Spleen (tissue), 11 donors: ENCODE results near the gene PTPRK. TPM values are rescaled to one million over a fixed set of nuclear protein-coding genes. Genes with fewer than 3 reads are reported as not detected.

Experiments used
- DNase-seq: peaks from one replicate; pipeline ENCODE4 v3.0.0-alpha.2; 2020
- H3K27ac ChIP-seq, 8 donors: fragments of 200-600 bp; sonication (generic) in 7 of 8; 1 replicate in 4 of 8; 2 replicates in 4 of 8; pipeline versions ENCODE4 v1.5.0 to v1.8.0; 2016 to 2021; ENCODE audit warnings: inconsistent platforms in 4 of 8, mild to moderate bottlenecking in 4 of 8, moderate library complexity in 1 of 8
- H3K27me3 ChIP-seq, 7 donors: fragments of 200-600 bp; sonication (generic) in 6 of 7; replicated peaks in 1 of 7; 1 replicate in 4 of 7; 2 replicates in 3 of 7; pipeline versions ENCODE4 v1.5.0 to v1.8.0; 2016 to 2021; ENCODE audit warnings: inconsistent platforms in 3 of 7, mild to moderate bottlenecking in 1 of 7
- H3K36me3 ChIP-seq, 6 donors: fragments of 200-600 bp; sonication (generic) in 5 of 6; 1 replicate in 4 of 6; 2 replicates in 2 of 6; pipeline versions ENCODE4 v1.5.0 to v1.8.0; 2016 to 2021; ENCODE audit warnings: inconsistent platforms in 2 of 6
- H3K4me1 ChIP-seq, 6 donors: fragments of 200-600 bp; sonication (generic) in 5 of 6; 1 replicate in 3 of 6; 2 replicates in 3 of 6; pipeline versions ENCODE4 v1.5.0 to v1.8.0; 2016 to 2021; ENCODE audit warnings: inconsistent platforms in 3 of 6
- H3K4me3 ChIP-seq, 8 donors: fragments of 200-600 bp; sonication (generic) in 7 of 8; 1 replicate in 4 of 8; 2 replicates in 4 of 8; pipeline versions ENCODE4 v1.5.0 to v1.8.0; 2016 to 2021; ENCODE audit warnings: inconsistent platforms in 4 of 8, mild to moderate bottlenecking in 4 of 8, moderate library complexity in 2 of 8
- H3K9me3 ChIP-seq, 8 donors: fragments of 200-600 bp; sonication (generic) in 7 of 8; 1 replicate in 4 of 8; 2 replicates in 4 of 8; pipeline versions ENCODE4 v1.5.0 to v1.8.0; 2016 to 2021; ENCODE audit warnings: inconsistent platforms in 4 of 8
- CTCF ChIP-seq, 11 experiments: fragments of 200-600 bp in 7 of 11; fragments of 450-650 bp in 4 of 11; sonication (generic) in 4 of 11; IDR thresholded peaks in 8 of 11; conservative IDR thresholded peaks in 3 of 11; 1 replicate in 7 of 11; 2 replicates in 4 of 11; pipeline versions ENCODE4 v1.4.0 to v1.8.0; 2016 to 2021; ENCODE audit warnings: antibody characterized with exemption in 11 of 11, inconsistent platforms in 4 of 11, mild to moderate bottlenecking in 1 of 11
- POLR2A ChIP-seq, 3 donors: fragments of 450-650 bp; IDR thresholded peaks; one replicate each; pipeline ENCODE4 v1.5.1; 2017; ENCODE audit warnings: antibody characterized with exemption in 3 of 3, mild to moderate bottlenecking in 1 of 3
- POLR2AphosphoS5 ChIP-seq, 3 donors: sonication (generic); formaldehyde crosslinking; IDR thresholded peaks; one replicate each; pipeline ENCODE4 v1.5.1; 2017; ENCODE audit warnings: antibody characterized with exemption in 3 of 3
- WGBS, 5 donors: extraction: QIAGEN DNeasy Blood & Tissue Kit in 3 of 5; methylation state at CpG; one replicate each; pipeline versions ENCODE4 v1.1.5 to v1.1.7; 2013 to 2018; 5-methylcytosine and 5-hydroxymethylcytosine counted together
- intact Hi-C: fragments of 100-400 bp; cut with DNase I; formaldehyde crosslinking; loops from one replicate; pipeline ENCODE4 v1.15.0; 2023; ENCODE audit warnings: low total_unique reads
- polyA plus RNA-seq, 3 donors: library from polyadenylated mRNA; stranded (reverse); fragments of 200-250 nt; gene quantifications; one replicate each; pipeline ENCODE4 v1.2.1, GENCODE V29; 2013
- total RNA-seq, 7 donors: library from RNA; depleted of rRNA in 3 of 7; stranded (reverse); fragments of >200 nt in 3 of 7; fragmentation: NEBNext Ultra II Directional in 4 of 7; extraction: Animal tissue kit (Norgen Biotek cat#: 25700) in 4 of 7; gene quantifications; one replicate each; pipeline versions ENCODE4 v1.1.0 to v1.2.1, GENCODE V29; 2016 to 2021
- donor health status: healthy with polysubstance abuse.
- donor health status: DM: no; HTN: no; CAD: no; lungs with moderate emphysema.
- donor health status: DM: no; HTN: no; CAD: no.
- donor health status: Bipolar disorder and iron deficiency.
- donor health status: healthy.
- donor health status: DM: no; HTN: no; CAD: no.
- donor health status: DM: yes; HTN: yes; CAD: no.

Gene PTPRK
- total and polyA plus RNA-seq, 10 donors, result 3.3 to 67.8 (median 34.0) TPM

DNA sequence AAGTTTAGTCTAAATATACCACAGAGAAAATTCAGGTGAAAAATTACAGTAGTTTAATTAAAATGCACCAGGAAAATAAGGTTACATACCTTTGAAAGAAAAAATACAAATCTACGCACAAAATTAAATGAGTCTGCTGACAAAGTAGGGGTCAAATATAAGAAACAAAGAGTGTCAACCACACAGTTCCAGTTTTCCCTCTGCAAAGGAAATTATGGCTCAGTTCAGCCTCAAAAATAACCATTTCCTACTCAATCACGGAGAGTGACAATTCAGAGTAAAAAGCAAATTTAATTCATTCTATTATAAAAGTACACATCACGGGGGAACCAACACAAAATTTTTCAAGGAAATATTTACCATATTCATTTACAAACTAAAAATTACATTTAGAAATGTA is 124.8 kb downstream of the PTPRK start:
- Histone ChIP-seq H3K4me3 (no peak overlapping the region), H3K36me3 (no peaks in the 10 kb centered on the region), H3K4me1 (no peaks in the 10 kb centered on the region), H3K9me3 (no peaks in the 10 kb centered on the region), H3K27ac (no peak overlapping the region), H3K27me3 (no peaks in the 10 kb centered on the region)
- intact Hi-C loops, result no loop called here
- TF ChIP-seq POLR2AphosphoS5 (IDR thresholded peaks at IDR 0.05) (no peak), POLR2A (IDR thresholded peaks at IDR 0.05) (no peak), CTCF (IDR thresholded peaks at IDR 0.05 in 8 of 11, conservative IDR thresholded peaks at IDR 0.05 in 3 of 11) (no peak)
- WGBS, 5 donors, result 74 to 84% (median 75%) methylated on average over 3 of the region's 3 CpGs
- no peak for DNase-seq

DNA sequence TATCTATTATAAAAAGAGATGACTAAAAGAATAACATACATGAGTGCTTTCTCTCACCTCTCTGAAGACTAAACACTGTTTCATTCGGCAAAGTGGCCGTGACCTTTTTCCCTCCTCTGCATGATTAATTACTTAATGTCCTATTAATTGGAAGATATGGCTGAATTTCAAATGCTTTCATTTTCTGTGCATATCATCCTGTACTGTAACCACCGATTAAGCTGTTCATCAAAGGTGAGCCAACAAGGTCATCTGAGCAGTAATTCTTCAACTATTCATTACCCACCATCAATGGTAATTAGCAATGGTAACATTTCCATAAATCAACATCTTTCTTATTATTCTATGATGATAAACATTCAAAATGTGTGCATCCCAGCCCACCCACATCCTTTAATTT is 125.2 kb downstream of the PTPRK start:
- H3K4me3 ChIP-seq, result no peak overlapping the region
- 65 to 80% (median 69%) methylated on average over 3 of the region's 3 CpGs for WGBS, 5 donors
- no peaks in the 10 kb centered on the region for H3K4me1 ChIP-seq
- DNase-seq, result no peak
- TF ChIP-seq CTCF (IDR thresholded peaks at IDR 0.05 in 8 of 11, conservative IDR thresholded peaks at IDR 0.05 in 3 of 11), result no peak
- no peak for TF ChIP-seq POLR2A (IDR thresholded peaks at IDR 0.05)
- TF ChIP-seq POLR2AphosphoS5 (IDR thresholded peaks at IDR 0.05), result no peak
- H3K27ac ChIP-seq, result no peak overlapping the region
- intact Hi-C loops, result no loop called here
- no peaks in the 10 kb centered on the region for H3K27me3 ChIP-seq
- no peaks in the 10 kb centered on the region for H3K36me3 ChIP-seq
- no peaks in the 10 kb centered on the region for H3K9me3 ChIP-seq

GRCh38 chr6:128394167-128394566 is 126.2 kb downstream of the PTPRK start:
- DNase-seq, result no peak
- TF ChIP-seq POLR2A (IDR thresholded peaks at IDR 0.05) (no peak), POLR2AphosphoS5 (IDR thresholded peaks at IDR 0.05) (no peak), CTCF (IDR thresholded peaks at IDR 0.05 in 8 of 11, conservative IDR thresholded peaks at IDR 0.05 in 3 of 11) (no peak)
- Histone ChIP-seq H3K4me1 (no peaks in the 10 kb centered on the region), H3K27ac (no peak overlapping the region), H3K4me3 (no peak overlapping the region), H3K36me3 (no peaks in the 10 kb centered on the region), H3K27me3 (no peaks in the 10 kb centered on the region), H3K9me3 (no peaks in the 10 kb centered on the region)
- intact Hi-C loops, result no loop called here
- 88 to 93% (median 91%) methylated on average over 1 of the region's 1 CpG for WGBS, 5 donors

DNA sequence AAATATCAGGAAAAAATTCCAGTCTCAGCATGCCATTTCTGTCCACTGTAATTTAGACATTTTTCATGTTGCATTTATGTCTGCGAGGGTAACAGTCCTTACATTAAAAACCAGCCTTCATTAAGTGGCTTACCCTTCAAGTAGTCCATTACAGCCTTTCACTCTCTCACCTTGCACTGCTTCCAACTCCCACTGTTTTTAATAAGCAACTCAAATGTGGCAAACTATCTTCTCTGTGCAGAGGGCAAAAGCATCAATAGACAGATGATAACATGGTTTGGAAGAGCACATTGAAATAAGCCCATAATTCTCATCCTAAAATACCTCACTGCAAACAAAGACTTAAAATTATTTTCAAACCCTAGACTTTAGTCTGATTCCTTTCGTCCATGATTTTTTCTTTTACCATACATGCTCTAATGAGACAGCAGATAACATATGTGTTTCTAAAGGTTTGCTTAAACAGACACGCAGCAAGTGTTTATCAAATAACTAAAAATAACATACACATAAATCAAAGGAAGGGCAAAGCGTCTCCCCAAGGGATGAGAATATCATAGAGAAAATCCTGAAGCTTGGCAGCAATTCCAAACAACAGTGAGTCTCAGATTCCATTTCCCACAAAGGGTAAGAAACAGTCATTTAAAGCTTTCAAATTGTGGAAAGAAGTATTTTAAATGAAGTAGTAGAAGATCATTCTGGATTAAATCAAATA is 130.4 kb downstream of the PTPRK start:
- 67 to 85% (median 74%) methylated on average over 4 of the region's 4 CpGs for WGBS, 5 donors
- intact Hi-C loops, result no loop called here
- Histone ChIP-seq H3K27me3 (no peaks in the 10 kb centered on the region), H3K4me1 (no peaks in the 10 kb centered on the region), H3K27ac (no peak overlapping the region), H3K4me3 (no peak overlapping the region), H3K36me3 (no peaks in the 10 kb centered on the region), H3K9me3 (no peaks in the 10 kb centered on the region)
- DNase-seq, result no peak
- no peak for TF ChIP-seq CTCF (IDR thresholded peaks at IDR 0.05 in 8 of 11, conservative IDR thresholded peaks at IDR 0.05 in 3 of 11)
- no peak for TF ChIP-seq POLR2A (IDR thresholded peaks at IDR 0.05)
- no peak for TF ChIP-seq POLR2AphosphoS5 (IDR thresholded peaks at IDR 0.05)
